Eye (tissue), 1 donor: ENCODE measurements around the gene SPACA1.

Experiments used
- DNase-seq: peaks from one replicate; pipeline ENCODE4 v3.0.0-alpha.2; 2015

SPACA1 gene

DNA sequence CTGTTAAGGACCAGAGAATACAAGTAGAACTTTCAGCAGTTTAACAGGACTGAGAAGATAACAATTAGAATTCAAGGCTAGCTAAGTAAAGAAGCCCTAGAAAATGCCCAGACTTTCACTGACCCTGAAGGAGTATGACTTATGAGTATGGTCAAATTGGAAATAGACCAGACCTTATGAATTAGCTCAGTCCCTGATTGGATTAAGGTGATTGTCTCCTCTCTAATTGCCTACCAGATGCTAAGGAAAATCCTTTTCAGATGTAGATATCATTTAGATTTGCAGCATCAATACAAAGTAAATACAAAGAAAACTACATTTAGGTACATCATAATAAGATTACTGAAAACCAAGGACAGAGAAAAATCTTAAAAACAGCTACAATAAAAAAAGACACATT is 59.6 kb downstream of the SPACA1 start:
- DNase-seq, result no peak

DNA sequence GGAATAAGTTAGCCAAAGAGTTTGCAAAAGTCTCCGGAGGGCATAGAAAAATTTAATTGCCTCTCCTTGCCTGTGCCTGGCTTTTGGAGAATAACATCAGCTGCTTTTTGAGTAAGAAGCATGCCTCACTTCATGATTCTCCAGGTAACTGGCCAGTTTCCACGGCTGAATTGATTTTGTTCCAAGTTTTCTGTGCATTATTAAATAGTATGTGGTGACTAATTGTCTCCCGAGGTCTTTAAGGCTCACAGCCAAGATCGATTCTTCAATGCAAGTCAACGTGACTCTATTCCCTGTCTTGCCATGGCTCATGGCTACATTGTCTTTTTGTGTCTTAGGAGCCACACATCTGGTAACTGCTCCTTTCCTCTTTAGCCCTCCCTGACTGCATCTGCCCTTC is 64.3 kb downstream of the SPACA1 start:
- DNase-seq, result no peak

DNA sequence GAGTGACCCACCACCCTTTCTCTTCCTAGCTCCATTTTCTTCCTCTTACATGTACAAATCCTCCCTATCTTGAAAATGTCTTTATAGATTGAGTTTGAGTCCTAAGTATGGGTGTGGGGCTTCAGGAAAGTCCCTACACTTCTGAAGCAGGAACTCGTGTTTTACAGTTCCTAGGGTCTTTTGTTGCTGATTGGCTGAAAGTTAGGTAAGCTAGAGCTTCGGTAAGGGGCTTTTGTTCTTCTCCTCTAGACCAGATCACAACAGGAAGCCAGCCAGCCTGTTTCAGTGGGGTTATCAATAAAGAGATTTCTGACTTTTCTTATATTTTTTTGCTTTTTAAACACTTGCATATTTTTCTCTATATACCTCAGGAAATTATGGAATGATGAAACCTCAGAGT is 67.2 kb downstream of the SPACA1 start:
- DNase-seq, result no peak

DNA sequence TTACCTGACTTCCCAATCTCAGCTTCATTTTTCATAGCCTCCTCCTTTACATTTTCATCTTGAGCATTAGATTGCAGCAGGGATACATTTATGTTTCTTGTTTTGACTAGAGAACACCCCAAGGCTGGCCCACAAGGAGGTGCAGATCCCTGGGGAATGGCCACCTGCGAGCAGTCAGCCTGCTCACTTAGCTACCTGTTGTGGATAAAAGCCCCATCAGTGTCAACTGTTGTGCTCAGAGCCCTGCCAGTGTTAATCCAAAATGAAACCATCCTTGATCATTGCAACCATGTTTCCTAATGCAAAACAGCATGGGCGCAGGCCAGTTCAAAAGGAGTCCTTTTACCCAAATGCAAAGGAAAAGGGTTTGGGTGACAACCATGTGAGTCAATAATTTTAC is 67.7 kb downstream of the SPACA1 start:
- no peak for DNase-seq

DNA sequence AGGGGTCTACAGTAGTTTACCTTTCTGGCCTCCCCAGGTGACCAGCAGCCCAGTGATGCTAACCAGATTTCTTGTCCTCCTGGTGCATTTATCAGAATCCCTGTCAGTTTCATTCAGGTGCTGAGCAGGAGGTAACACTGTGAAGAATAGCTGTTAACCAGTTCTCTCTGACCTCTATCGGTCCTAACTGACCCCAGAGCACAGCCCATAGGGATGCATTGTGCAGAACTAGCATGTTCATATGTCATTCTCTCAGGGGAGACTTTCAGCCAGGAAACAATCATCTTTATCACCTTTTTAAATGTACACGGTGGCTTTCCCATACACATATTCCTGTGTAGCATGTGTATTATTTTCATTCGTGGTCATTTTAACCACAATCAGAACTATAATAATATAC is 68.6 kb downstream of the SPACA1 start:
- no peak for DNase-seq
